Skeletal muscle cell (primary cell): Measurements from ENCODE around the gene IL1F10.

ENCODE experiments used
- DNase-seq: peaks from one replicate; pipeline ENCODE4 v3.0.0-alpha.2; 2010; ENCODE audit warnings: low read depth
- H3K4me3 ChIP-seq: 2 replicates; pipeline ENCODE4 v1.5.1; 2011; ENCODE audit warnings: low read depth, mild to moderate bottlenecking, control low read depth, low read length, moderate library complexity

IL1F10 gene, protein sequence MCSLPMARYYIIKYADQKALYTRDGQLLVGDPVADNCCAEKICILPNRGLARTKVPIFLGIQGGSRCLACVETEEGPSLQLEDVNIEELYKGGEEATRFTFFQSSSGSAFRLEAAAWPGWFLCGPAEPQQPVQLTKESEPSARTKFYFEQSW

DNA sequence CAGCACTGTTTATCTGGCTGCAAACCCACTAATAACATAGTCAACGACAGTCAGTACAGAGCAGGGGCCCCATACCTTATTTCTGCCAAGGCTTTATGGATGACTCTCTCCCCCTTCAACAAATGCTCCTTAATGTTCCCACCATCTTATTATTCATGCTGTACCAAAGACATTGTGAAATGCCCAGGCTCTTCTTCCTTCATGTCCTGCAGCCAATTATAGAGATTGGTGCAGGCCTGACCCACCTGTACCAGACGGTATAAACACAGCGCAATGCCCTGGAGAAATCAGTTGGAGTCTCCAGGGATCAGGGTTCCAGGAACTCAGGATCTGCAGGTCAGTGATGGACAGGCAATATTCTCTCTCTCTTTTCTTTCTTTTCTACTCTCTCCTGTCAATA, at the start of gene IL1F10:
TSS of gene IL1F10 (plus strand) at position 290 of the 400 bp plus-strand sequence. CDS start 4,769 bp downstream, outside the sequence.
- no peak for DNase-seq
- no peak within 1 kb of the TSS for H3K4me3 ChIP-seq

DNA sequence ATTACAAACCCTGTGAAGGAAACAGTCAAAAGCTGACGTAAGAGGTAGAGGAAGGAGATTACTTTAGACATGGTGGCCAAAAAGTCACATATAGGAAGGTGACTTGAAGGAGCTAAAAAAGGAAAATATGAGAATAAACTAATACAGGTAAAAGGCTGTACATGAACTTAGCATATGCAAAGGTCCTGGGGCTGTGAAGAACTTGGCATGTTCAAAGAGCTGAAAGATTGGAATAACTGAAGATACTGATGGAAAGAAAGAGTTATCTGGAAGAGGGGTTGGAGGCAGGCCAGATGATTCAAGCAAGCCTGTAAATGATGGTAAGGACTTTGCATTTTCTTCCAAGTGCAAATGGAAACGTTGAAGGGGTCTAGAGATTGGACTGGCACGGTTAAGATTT, 49.3 kb upstream of the IL1F10 start:
- H3K4me3 ChIP-seq = no peak overlapping the region
- no peak for DNase-seq

DNA sequence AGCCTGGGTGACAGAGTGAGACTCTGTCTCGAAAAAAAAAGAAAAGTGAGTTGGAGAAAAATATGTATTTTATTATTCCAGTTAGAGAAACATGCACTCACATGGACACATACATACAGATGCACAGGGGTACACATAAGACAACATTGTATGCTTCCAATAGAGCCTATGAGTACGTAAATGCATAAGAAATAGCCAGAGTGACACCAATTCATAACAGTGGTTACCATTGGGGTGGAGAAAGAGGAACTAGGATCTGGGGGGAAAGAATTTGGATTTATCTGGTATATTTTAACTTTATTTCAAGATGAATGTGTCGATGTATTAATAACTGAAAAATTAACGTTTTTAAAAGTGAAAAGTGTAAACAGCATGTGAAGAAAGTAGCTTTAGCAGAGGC, 46.5 kb upstream of the IL1F10 start:
- H3K4me3 ChIP-seq = no peak overlapping the region

DNA sequence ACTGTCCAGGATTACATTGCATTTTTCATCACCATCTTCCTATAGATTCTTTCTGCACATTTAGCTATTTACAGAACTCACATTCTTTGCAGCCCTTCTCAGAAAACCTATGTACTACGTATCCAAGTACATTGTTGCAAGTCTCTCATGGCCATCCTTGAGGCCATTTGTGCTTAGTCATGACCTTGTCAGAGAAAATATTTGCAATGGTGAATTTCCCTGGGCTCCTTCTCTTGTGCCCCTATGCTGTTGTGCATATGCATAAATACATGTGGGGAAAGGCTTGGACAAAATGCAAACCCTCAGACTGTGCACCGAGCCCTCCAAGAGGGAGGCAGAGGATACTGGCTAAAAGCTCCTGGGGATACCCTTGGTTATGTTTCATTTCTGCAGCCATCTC, 43.0 kb upstream of the IL1F10 start:
- no peak for DNase-seq
- no peak overlapping the region for H3K4me3 ChIP-seq

More for the DNA sequence above, 46.5 kb upstream of the IL1F10 start:
- DNase-seq = no peak

DNA sequence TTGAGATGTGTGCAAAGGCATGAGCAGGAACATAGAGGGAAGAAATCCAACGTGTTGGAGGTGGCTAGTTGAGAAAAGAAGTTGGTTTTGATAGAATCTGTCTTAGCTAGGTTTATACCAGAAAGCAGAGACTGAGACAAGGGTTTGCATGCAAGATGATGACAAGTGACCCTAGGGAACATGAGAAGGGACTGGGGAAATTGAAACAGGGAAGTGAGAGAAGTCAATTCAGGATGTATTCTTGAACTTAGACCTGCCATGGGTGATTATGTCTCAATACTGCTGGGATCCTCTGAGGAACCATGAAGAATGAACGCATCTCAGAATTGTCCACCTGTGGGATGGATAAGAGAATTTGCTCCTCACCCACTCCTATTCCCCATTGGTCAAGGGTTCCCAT, 42.0 kb upstream of the IL1F10 start:
- DNase-seq = no peak

DNA sequence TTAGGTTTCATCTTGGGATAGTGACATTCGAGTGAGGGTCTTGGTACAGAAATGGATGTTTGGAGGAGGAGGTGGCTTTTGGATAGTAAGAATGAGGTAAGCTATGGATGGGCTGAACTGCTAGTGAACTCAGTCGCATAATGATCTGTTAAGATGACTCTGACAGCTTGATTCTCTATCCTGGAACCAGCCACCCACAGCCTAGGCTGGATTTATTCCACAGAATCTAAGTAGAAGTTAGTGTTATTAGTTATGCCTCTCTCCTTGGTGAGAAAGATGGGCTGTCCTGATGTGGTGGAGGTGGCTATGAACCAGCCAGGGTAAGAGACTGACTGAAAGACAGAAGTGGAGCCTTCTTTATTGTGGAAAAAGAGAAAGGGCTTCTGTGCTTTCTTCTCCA, 40.1 kb upstream of the IL1F10 start:
- no peak overlapping the region for H3K4me3 ChIP-seq
- DNase-seq = no peak

More for the DNA sequence above, 42.0 kb upstream of the IL1F10 start:
- H3K4me3 ChIP-seq = no peak overlapping the region

DNA sequence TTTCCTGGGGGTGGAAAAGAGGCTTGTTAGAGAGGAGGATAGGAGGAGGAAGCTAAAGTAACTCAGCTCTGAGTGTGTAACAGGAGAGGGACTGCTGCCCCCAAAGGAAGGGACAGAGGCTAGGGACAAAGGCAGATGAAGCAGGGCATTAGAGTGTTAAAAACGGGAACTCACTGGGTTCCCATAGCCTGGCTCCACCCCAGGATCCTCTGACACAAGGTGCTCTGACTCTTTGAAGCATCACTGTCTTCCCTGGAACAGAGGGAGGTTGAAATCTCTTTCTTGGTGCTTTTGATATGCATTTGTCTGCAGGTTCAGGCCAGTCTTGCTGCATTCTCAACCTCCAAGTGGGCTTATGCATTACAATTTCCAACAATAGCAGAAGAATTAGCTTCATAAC, 39.7 kb upstream of the IL1F10 start:
- DNase-seq = no peak
- H3K4me3 ChIP-seq = no peak overlapping the region

DNA sequence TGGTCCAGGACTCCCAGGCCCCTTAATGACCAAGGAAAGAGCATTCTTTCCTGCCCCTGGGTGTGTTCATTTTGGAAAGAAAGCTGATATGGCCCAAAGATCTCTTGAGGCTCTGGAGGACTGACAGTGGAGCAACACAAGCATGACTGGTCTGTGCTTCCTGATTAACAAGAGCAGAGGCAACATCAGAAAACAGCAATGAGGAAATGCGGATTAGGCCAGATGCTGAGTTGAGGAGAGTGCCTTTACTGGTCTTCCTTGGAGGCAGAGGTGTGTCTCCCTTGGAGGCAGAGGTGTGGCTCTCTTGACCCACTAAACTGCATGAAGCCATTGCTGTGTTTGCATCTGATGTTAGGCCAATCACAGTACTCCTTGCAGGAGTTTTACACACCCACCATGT, 35.0 kb upstream of the IL1F10 start:
- no peak for DNase-seq
- H3K4me3 ChIP-seq = no peak overlapping the region

DNA sequence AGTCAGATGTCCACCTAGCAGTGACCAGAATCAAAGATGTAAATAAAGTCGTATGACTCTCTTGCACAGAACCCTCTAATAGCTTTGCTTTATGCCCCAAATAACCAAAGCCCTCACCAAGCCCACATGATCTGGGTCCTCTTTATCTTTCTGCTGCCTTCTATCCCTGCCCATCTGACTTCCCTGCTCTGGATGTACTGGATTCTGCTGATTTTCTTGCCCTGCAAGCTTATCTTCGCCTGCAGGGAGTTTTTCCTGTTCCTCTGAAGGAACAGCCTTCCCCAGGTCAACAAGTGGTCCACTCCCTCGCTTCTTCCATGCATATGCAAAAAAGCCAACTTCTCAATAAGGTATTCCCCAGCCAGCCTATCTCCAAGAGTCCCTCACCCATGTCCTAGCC, 33.8 kb upstream of the IL1F10 start:
- H3K4me3 ChIP-seq = no peak overlapping the region
- no peak for DNase-seq

DNA sequence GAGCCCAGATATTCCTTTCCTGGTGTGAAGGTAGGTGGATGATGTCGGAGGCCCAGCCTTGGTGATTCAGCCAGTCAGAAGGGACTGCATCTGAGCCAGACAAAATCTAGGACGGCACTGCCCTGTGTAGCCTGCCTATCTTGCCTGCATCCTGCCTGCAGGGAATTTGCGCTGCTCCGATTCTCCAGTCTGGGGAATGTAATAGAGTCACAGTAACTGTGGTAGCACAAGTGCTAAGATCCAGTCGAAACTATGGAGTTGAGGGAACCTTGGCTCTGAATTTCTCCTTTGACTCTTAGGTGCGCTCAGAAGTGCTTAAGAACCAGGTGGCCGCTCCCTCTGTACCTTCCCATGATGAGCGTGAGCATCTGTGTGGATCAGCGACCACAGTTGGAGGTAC, 31.0 kb upstream of the IL1F10 start:
- DNase-seq = no peak
- no peak overlapping the region for H3K4me3 ChIP-seq

DNA sequence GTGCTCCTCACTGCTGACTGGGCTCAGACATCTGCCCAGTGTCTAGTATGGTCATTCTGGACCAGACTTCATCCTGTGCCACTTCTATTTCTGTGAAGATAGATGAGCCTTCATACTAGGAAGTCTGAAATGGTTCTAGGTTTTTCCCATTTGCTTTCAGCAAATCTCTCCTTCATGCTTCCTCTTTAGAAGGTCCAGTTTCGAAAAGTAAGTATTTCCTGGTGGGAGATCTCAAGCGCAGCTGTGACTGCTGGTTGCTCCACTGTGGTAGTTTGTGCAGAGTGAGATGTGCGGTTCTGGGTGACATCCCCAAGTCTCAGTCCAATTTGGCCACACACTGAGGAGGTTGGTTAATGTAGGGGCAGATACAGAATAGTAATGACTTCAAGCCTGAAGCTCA, 29.5 kb upstream of the IL1F10 start:
- no peak overlapping the region for H3K4me3 ChIP-seq
- no peak for DNase-seq

DNA sequence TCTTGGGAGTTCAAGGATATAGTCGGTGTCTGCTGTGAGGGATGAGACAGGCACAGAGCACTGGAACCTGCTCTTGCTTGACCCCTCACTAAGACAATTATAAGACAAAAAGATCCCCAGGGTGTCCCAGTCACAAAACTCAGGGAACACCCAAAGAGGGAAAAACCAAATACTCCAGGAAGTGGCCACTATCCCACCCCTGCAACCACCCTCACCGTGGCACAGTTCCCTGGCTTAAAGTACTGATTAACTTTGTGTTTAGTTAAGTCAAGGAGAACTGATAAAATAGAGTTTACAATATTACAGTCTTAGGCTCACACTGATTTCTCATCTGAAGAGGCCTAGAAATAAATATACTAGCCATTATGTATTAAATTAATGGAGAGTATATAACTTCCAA, 28.6 kb upstream of the IL1F10 start:
- H3K4me3 ChIP-seq = no peak overlapping the region
- no peak for DNase-seq

DNA sequence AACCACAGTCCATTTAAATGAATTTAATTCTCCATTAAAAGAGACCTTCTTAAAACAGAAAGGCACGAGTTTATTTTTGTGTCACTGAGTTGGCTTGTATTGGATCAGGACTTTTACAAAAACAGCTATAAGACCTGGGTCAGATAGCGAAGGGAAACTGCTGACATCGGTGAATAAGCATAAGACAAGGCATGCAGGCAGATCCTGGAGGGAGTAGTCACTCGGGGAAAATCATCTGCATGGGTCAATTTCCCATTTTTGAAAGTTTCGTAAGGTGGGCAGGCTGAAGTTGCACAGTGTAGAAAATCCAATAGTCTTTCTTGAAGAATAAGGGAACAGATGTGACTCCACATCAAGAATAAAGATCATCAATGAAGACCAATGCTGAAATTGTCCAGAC, 28.1 kb upstream of the IL1F10 start:
- no peak for DNase-seq
- H3K4me3 ChIP-seq = no peak overlapping the region

DNA sequence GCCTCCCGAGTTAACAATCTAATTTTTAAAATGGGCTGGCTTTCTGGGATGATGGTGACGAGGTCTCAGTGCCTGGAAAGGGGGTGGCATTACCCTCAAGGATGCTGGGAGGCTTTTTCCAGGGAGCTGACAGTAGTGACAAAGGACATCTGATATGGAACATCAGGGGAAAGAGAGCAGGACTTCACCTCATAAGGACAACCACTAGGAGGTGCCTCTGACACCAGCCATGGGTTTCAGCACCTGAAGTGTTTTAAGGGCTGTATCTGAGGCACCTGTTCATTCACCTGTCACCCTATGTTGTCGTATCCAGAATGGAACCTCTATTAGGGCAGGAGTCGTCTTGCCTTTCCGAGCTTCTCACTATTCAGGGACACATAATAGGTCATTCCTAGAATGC, 25.9 kb upstream of the IL1F10 start:
- H3K4me3 ChIP-seq = no peak overlapping the region
- DNase-seq = no peak

DNA sequence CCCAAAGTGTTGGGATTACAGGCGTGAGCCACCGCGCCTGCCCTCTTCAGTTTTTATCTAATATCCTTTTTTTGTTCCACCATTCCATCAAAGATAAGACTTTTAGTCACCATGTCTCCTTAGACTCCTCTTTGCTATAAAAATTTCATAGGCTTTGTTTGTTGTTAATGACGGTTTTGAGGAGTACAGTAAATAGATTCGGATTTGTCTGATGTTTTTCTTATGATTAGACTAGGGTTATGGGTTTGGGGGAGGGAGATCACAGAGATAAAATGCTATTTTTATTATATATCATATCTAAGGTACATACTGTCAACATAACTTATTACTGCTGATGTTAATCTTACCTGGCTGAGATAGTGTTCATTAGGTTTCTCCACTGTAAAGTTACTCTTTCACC, 21.3 kb upstream of the IL1F10 start:
- DNase-seq = no peak
- no peak overlapping the region for H3K4me3 ChIP-seq

DNA sequence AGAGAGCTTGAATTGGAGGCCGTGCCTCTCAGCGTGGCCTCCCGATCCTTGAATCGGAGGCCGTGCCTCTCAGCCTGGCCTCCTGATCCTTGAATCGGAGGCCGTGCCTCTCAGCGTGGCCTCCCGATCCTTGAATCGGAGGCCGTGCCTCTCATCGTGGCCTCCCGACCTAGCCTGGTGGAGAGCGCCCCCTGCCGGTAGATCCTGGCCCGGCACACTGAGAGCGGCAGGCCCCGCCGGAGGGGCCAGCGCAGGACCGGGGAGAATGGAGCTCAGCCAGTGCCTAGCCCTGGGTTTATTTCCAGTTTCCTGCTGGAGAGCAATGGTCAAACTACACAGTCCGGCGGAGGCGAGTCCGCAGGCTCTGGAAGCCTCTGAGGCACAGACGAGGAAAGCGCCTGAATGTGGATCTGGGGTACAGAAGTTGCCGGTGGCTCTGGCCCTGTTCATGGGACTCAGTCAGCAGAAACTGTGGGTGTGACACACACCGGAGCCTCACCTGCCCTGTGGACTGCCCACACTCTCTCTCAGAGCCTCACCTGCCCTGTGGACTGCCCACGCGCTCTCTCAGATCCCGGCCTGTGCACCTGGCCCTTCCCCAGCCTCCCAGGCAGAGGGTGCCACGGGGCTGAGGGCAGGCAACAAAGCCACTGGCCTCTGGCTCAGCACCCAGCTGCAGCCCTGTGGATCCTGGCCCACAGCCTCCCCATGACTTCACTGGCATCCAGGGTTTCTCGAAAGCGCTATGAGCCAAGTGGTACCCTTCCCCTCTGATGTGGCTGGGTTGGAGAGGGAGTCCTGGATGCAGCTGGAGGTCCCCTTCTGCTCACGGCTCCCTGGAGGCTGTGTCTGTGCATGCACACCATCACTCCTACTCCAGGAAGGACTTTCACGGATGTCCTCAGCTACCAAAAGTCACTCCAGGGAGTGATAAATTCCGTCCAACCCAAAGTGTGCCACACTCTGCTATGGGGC, 16.6 kb upstream of the IL1F10 start:
- DNase-seq = no peak
- H3K4me3 ChIP-seq = no peak overlapping the region

DNA sequence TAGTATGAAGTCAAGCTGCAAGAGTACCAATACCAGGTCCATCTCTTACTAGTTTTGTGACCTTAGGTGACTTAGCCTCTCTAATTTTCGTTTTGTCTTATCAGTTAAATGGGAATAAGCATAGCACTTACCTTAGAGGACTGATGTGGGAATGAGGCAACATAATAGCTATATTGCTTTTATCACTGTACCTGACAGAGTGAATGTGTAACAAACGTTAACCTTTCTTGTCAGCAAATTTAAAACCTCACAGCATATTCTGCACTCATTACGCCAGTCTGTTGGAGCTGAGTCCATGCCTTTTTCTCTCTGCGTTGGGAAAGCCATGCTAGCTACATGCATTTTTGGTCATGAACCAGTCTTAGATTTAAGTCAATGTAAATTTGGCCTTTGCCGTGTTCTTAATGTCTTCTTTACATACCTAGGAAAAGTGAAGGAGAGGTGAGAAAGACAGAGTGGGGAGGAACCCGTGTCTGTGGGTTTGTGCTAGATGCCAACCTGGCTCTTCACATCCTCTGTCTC, 15.3 kb upstream of the IL1F10 start, which contains the start of gene IL36B:
TSS of gene IL36B (minus strand) at position 472 of the 522 bp plus-strand sequence.
- H3K4me3 ChIP-seq = no peak within 1 kb of the TSS
- no peak for DNase-seq

DNA sequence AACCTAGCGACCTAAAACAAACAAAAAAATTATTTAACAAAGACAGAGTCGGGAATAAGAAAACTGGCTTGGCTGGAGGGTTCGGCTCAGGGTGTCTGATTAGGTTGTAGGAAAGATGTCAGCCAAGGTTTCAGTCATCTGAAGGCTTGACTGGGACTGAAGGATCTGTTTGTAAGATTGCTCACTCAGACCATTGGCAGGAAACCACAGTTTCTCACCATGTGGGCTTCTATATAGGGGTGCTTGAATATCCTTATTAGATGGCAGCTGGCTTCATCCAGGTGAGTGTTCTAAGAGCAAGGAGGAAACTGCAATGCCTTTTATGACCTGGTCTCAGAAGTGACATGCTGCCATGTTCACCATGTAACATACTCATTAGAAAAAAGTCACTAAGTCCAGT, 14.1 kb upstream of the IL1F10 start:
- no peak for DNase-seq
- H3K4me3 ChIP-seq = no peak overlapping the region

DNA sequence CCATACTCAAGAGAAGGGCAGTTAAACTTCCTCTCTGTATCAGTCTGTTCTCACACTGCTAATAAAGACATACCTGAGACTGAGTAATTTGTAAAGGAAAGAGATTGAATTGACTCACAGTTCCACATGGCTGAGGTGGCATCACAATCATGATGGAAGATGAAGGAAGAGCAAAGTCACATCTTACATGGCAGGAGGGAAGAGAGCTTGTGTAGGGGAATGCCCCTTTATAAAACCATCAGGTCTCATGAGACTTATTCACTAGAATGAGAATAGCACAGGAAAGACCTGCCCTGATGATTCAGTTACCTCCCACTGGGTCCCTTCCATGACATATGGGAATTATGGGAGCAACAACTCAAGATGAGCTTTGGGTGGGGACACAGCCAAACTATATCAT, 13.7 kb upstream of the IL1F10 start:
- H3K4me3 ChIP-seq = no peak overlapping the region

DNA sequence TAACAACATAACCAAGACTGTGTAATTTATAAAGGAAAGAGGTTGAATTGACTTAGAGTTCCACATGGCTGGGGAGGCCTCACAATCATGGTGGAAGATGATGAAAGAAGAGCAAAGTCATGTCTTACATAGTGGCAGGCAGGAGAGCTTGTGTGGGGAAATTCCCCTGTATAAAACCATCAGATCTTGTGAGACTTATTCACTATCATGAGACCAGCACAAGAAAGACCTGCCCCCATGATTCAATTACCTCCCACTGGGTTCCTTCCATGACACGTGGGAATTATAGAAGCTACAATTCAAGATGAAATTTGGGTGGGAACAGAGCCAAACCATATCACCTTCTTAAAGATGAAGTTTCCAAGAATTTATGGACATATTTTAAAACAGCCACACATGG, 11.2 kb upstream of the IL1F10 start:
- H3K4me3 ChIP-seq = no peak overlapping the region
- DNase-seq = no peak

More for the DNA sequence above, 13.7 kb upstream of the IL1F10 start:
- no peak for DNase-seq

DNA sequence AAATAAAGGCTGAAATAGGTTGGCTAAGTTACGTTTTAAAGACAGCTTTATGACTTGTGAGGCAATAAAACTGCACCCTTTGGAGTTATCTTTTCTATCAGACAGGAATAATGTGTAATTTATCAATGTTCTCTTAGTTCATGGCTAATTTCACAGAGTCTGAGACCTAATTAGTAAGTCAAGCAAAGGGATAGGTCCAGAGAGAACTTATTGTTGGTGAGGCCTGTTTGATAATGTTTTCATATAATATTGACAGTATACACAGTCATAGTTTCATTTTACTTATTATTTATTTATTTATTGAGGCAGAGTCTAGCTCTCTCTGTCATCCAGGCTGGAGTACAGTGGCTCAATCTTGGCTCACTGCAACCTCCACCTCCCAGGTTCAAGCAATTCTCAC, 10.7 kb upstream of the IL1F10 start:
- no peak overlapping the region for H3K4me3 ChIP-seq
- DNase-seq = no peak
